GM21447 (cell line): ENCODE data around the gene GAPDHS.
A peak's percentile ranks its signal among the peaks of the same experiment; 100 is the strongest.

Experiments
- ATAC-seq: cut with Tn5 transposase; IDR thresholded peaks from one replicate; pipeline ENCODE4 v1.9.1; 2021; ENCODE audit not compliant: unreplicated experiment

The GAPDHS gene

DNA sequence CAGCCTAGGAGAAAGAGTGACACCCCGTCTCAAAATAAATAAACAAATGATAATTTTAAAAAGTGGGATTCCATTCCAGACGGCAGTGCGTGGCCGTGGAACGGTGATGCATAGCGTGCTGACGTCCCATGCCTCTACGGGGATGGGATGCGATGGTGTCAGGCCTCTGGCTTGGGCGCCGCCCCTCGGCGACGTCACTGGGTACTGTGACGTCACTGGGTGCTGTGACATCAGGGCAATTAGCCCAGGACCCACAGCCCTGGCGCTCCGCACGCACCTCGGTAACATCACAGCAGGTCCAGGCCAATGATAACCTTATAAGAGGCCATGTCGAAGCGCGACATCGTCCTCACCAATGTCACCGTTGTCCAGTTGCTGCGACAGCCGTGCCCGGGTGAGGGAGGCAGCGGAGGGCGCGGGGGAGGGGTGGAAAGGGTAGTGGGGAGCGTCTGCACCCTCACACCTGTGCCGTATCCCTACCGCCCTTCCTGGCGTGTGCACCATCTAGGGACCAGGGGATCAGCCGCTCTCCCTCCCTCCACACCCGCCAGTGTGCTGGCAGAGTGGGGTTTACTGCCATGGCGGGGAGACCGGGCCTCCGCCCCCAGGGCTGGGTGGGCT, at the start of gene GAPDHS:
Gene GAPDHS, plus strand, starts transcription at position 256 of the 621 bp plus-strand sequence. Its CDS starts 72 bp downstream, at position 328.
- ATAC-seq = no peak

GRCh38 chr19:35484252-35485036, 48.8 kb upstream of the GAPDHS start:
- ATAC-seq = peak; percentile 79

DNA sequence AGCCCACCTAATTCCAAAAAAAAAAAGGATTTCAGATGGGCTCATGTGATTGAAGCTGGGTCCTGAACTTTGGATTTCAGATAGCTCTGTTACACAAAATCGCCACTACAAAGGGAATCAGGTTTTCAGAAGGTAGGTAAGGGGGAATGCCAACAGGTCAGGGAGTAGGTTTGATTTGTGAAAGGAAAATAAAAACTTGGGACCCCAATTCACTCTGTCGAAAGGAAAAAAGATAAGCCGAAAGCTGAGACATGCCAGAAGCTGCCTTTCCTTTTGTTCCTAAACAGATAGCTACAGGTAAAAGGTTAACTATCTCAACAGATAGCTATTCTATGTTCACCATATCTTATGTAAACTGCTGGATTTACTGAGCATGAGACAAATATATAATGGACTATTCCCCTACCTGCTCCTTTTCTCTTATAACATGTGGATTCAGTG, 47.0 kb upstream of the GAPDHS start:
- ATAC-seq = no peak

- no peak for ATAC-seq
Measured at GRCh38 chr19:35487656-35488182, 45.5 kb upstream of the GAPDHS start.

DNA sequence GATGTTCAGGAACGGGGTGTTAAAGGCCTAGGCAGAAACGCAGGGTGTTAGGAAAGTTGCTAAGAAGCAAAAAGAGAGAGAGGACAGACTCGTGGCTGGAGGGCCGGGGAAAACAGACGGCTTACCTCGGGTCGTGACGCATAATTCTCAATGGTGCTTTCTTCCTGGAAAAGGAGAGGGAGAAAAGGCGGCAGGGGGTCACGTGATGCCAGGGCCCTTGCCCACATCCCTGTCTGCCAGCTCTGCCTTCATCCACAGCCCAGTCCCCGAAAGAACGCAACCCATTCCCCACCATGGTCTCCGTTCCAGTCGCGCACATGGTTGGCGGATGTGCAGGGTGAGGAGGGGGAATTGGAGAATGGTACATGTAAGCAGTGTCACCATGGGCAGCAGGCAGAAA, 44.6 kb upstream of the GAPDHS start:
- no peak for ATAC-seq

GRCh38 chr19:35490364-35490763, 42.9 kb upstream of the GAPDHS start, which contains the start of gene KRTDAP:
Gene KRTDAP (minus strand): TSS chr19:35490464. CDS start chr19:35490442, 22 bp downstream.
- ATAC-seq = no peak

- ATAC-seq = no peak
Measured at GRCh38 chr19:35491836-35492360, 41.4 kb upstream of the GAPDHS start.

DNA sequence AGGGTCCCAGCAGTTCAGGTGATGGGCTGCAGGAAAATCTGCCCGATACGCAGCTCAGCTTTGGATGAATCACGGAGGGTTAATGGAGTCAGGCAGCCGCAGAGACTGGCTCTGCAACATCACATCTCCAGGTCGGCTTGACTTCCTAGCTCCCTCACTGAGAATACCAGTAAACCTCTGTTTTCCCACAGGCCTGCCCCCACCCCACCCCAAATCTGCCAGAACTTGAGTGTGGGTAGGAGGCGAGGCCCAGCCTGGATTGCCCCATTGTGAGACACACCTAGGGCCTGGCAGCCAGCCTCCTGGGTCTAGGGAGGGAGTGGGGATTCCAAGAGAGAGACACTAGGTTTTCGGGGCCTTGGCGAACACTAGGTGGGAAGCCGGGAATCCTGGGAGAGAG, 39.3 kb upstream of the GAPDHS start:
- no peak for ATAC-seq

DNA sequence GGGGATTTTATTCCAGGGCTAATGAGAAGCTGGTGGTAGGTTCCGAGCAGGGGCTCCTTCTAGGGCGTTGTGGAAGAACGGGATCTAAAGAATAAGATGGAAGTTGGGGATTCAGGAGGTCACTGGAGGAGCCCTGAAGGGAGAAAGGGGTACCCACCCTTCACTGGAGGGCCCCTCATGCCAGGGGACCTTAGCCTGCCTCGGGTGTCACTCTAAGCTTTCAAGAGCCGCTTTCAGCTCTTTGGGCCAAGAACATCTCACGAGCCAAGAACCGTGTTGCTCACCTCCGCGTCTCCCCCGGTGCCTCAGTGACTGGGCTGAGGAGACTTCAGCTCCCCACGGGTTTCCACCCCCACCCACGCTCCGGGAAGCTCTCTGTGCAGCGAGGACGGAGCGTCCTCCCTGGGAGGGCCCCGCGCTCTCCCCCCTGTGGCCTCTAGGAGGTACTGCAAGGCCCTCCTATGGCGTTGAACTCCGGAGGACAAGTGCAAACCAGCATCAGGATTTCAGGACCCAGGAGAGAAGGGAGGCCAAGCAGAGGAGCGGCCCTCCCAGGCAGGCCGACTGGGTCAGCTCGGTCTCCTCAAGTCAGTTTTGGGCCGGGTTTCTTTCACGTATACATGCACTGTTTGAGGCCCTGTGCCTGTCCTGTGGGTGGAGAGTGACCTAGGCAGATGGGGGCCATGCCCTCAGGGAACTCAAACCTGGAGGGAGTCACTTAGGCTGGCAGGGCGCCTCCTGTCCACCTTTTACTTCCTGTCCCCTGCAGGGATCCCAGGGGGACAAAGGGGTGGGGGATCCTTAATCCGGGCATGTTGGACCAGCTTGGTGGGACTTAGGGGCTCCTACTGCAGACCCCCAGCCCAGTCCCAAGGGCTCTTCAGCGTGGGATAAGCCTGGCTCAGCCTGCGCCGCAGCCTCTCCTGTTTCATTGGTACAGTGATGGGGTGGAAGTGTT, 37.9 kb upstream of the GAPDHS start:
- ATAC-seq = no peak

DNA sequence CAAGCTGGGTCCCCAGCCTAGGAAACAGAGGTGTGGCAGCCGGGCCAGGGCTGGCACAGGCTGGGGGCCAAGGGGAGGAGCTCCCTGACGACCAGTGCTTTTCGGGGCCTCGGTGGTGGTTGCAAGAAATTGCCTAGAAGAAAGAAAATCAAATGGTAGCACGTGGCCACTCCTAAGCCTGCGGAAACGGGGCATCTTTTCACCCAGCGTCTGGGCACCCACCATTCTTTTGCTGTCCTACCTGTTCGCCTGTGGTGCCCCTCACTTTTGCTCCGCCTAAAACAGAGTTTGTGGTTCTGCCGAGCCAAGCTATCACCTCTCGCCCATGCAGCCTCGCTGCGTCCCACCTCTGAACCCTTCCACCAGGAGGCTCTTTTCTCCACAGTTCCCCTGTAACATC, 35.9 kb upstream of the GAPDHS start:
- ATAC-seq = no peak

- no peak for ATAC-seq
Measured at GRCh38 chr19:35498220-35498619, 35.0 kb upstream of the GAPDHS start.

GRCh38 chr19:35498984-35499527, 34.2 kb upstream of the GAPDHS start:
- no peak for ATAC-seq

DNA sequence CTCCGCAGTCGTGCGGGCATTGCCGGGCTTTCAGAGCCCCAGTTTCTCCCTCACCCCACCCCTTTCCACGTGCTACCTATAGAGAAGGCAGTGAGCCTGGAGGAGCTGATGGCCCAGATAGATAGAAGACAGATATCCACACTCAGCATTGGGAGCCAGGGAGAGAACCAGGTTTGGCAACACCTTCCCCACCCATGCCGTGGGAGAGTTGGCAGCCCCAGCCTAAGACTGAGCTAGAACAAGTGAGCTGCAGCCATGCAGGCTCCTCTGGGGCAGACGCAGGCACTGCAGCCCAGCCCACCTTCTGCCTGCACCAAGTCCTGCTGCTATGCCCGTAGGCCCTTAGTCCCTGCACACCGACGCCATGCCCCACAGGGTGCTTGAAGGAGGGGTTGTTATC, 32.6 kb upstream of the GAPDHS start:
- ATAC-seq = no peak

DNA sequence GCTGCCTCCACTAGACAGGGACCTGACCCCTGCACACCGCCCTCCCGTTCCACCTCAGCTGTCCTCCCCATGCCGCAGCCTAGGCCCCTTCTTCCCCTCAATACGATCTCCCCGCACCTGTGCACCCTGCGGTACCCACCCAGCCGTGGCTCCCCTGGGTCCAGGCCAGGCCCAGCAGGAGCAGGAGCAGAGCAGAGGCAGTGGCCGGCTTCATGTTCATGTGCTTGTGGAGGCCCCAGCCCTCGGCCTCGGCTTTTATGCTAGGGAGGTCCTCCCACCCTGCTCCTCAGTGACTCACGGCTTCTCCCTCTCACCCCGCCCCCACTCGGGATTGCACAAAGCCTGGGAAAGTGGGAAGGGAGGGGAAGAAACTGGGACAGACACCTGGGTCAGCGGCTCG, 31.6 kb upstream of the GAPDHS start:
- ATAC-seq = no peak

DNA sequence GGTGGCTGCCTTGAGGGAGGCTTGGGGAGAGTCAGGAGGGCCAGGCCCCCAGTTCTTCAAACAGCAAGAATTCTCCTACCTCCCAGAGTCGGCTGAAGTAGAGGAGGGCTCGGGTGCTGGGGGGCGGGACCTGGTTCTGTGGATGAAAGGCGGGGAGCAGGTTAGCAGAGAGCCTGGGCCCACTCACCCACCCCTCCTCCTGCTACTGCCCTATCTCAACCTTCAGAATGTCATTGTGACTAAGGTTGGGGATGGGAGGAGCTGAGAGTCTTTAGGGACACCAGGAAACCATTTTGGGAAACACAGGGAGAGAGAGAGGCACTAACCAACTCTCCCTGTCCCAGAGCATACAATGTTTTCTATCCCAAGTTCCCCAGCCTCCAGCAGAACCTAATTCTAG, 30.5 kb upstream of the GAPDHS start:
- no peak for ATAC-seq

- no peak for ATAC-seq
Measured at GRCh38 chr19:35506011-35506410, 27.2 kb upstream of the GAPDHS start.

GRCh38 chr19:35507561-35507960, 25.7 kb upstream of the GAPDHS start:
- ATAC-seq = no peak

GRCh38 chr19:35508129-35508528, 25.1 kb upstream of the GAPDHS start:
- no peak for ATAC-seq

DNA sequence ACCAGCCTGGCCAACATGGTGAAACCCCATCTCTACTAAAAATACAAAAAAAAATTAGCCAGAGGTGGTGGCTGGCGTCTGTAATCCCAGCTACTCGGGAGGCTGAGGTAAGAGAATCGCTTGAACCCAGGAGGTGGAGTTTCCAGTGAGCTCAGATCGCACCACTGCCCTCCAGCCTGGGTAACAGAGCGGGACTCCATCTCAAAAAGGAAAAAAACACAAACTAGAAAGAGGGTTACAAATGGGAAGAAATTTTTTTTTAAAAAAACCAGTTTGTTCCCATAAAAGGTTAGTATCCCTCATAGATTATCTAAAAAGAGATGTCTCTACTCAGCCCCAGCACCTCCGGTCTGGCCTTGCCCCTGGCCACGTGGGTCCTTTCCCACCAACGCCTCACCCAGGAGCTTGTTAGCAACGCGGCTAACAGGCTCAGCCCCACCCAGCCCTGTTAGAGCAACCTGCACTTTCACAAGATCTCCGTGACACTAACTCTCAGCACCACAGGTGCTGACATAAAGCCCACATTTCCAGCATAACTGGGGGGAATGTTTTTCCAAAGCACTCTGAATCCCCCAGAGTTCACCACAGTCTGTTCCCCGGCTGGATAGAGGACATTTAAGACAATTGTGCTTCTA, 24.1 kb upstream of the GAPDHS start:
- no peak for ATAC-seq
